Neural cell (in vitro differentiated cells): ENCODE measurements around the gene SYT13. TPM values are rescaled to one million over a fixed set of nuclear protein-coding genes. Genes with fewer than 3 reads are reported as not detected.

Experiments
- H2AFZ ChIP-seq: fragments of 200-600, 300-800 bp; sonication (generic), shearing (Covaris generic); 2 replicates; pipeline ENCODE4 v1.6.0; 2014; ENCODE audit warnings: low read depth, mild to moderate bottlenecking, antibody characterized with exemption, low read length, moderate library complexity
- H3F3A ChIP-seq: fragments of 200-600 bp; shearing (Covaris generic); 2 replicates; pipeline ENCODE4 v1.6.1; 2016; ENCODE audit warnings: mild to moderate bottlenecking, moderate library complexity, mixed read lengths, antibody characterized with exemption, low read length; ENCODE audit not compliant: insufficient read depth, poor library complexity, severe bottlenecking
- H3K27ac ChIP-seq: fragments of 200-600, 300-800 bp; sonication (generic), shearing (Covaris generic); 2 replicates; pipeline ENCODE4 v1.5.1; 2014; ENCODE audit warnings: mild to moderate bottlenecking, low read length, moderate library complexity
- H3K27me3 ChIP-seq: fragments of 300-800, 200-600 bp; sonication (generic), shearing (Covaris generic); 2 replicates; pipeline ENCODE4 v1.6.0; 2014; ENCODE audit warnings: mild to moderate bottlenecking, low read depth, low read length, moderate library complexity; ENCODE audit not compliant: insufficient read depth
- H3K36me3 ChIP-seq: fragments of 300-800, 200-600 bp; sonication (generic), shearing (Covaris generic); 2 replicates; pipeline ENCODE4 v1.5.1; 2014; ENCODE audit warnings: mild to moderate bottlenecking, antibody characterized with exemption, low read length, moderate library complexity; ENCODE audit not compliant: insufficient read depth
- H3K4me2 ChIP-seq: fragments of 300-800, 200-600 bp; sonication (generic), shearing (Covaris generic); 2 replicates; pipeline ENCODE4 v1.6.0; 2014; ENCODE audit warnings: mild to moderate bottlenecking, low read length
- H3K4me3 ChIP-seq: fragments of 300-800, 200-600 bp; sonication (generic), shearing (Covaris generic); 2 replicates; pipeline ENCODE4 v1.5.1; 2014; ENCODE audit warnings: mild to moderate bottlenecking, low read length, moderate library complexity
- H3K79me2 ChIP-seq: fragments of 200-600 bp; shearing (Covaris generic); replicated peaks from 2 replicates; pipeline ENCODE4 v1.6.0; 2014; ENCODE audit warnings: mild to moderate bottlenecking, low read length, moderate library complexity; ENCODE audit not compliant: insufficient read depth
- H3K9ac ChIP-seq: fragments of 300-800, 200-600 bp; sonication (generic), shearing (Covaris generic); 2 replicates; pipeline ENCODE4 v1.6.1; 2016; ENCODE audit warnings: mild to moderate bottlenecking, low read length, mixed read lengths
- H3K9me2 ChIP-seq: fragments of 200-600 bp; shearing (Covaris generic); 2 replicates; pipeline ENCODE4 v1.6.1; 2016; ENCODE audit warnings: mild to moderate bottlenecking, low read length, mixed read lengths; ENCODE audit not compliant: insufficient read depth
- H3K9me3 ChIP-seq: fragments of 200-600, 300-800 bp; sonication (generic), shearing (Covaris generic); 2 replicates; pipeline ENCODE4 v1.6.1; 2016; ENCODE audit warnings: mild to moderate bottlenecking, mixed run types, low read length, moderate library complexity, mixed read lengths
- H4K20me1 ChIP-seq: fragments of 200-600 bp; shearing (Covaris generic); 2 replicates; pipeline ENCODE4 v1.6.1; 2016; ENCODE audit warnings: mild to moderate bottlenecking, mixed run types; ENCODE audit not compliant: insufficient read depth
- CTCF ChIP-seq: fragments of 450-650 bp; IDR thresholded peaks from 2 replicates; pipeline ENCODE4 v1.5.1; 2014; ENCODE audit warnings: antibody characterized with exemption, mild to moderate bottlenecking, moderate library complexity; ENCODE audit not compliant: poor library complexity, severe bottlenecking
- EP300 ChIP-seq: fragments of 450-650 bp; conservative IDR thresholded peaks from 2 replicates; pipeline ENCODE4 v1.6.1; 2014; ENCODE audit warnings: antibody characterized with exemption, mild to moderate bottlenecking, moderate library complexity; ENCODE audit not compliant: poor library complexity, severe bottlenecking
- EZH2 ChIP-seq: fragments of 200-600, 300-800 bp; shearing (Covaris generic), sonication (generic); IDR thresholded peaks from 2 replicates; pipeline ENCODE4 v1.6.1; 2014; ENCODE audit warnings: antibody characterized with exemption, low read length, borderline replicate concordance, mild to moderate bottlenecking; ENCODE audit not compliant: insufficient read depth, poor library complexity, severe bottlenecking
- MXI1 ChIP-seq: fragments of 450-650 bp; conservative IDR thresholded peaks from 2 replicates; pipeline ENCODE4 v1.6.1; 2014; ENCODE audit warnings: antibody characterized with exemption, mild to moderate bottlenecking; ENCODE audit not compliant: poor library complexity, severe bottlenecking
- POLR2AphosphoS5 ChIP-seq: IDR thresholded peaks from 2 replicates; pipeline ENCODE4 v1.6.1; 2012
- RAD21 ChIP-seq: fragments of 450-650 bp; conservative IDR thresholded peaks from 2 replicates; pipeline ENCODE4 v1.6.1; 2014; ENCODE audit warnings: antibody characterized with exemption, mild to moderate bottlenecking, moderate library complexity
- REST ChIP-seq: IDR thresholded peaks from 2 replicates; pipeline ENCODE4 v1.6.1; 2012; ENCODE audit warnings: borderline replicate concordance
- SMC3 ChIP-seq: fragments of 450-650 bp; conservative IDR thresholded peaks from 2 replicates; pipeline ENCODE4 v1.6.1; 2014; ENCODE audit warnings: antibody characterized with exemption, mild to moderate bottlenecking, moderate library complexity; ENCODE audit not compliant: poor library complexity
- TAF1 ChIP-seq: IDR thresholded peaks from 2 replicates; pipeline ENCODE4 v1.6.1; 2012; ENCODE audit warnings: low read depth
- polyA plus RNA-seq: library from polyadenylated mRNA; depleted of rRNA; stranded (reverse); fragments of >200 nt; gene quantifications from 2 replicates; pipeline ENCODE4 v1.2.3, GENCODE V29; 2014

The SYT13 gene
- polyA plus RNA-seq, 1 donor from 2014 or later: 60.8 TPM

- no peaks in the 10 kb centered on the region for H3K79me2 ChIP-seq
- no peak overlapping the region for H3K4me2 ChIP-seq
- H2AFZ ChIP-seq: no peak overlapping the region
- H3K9ac ChIP-seq: no peak overlapping the region
- H3K9me3 ChIP-seq: no peaks in the 10 kb centered on the region
- TF ChIP-seq REST (no peak), SMC3 (no peak), TAF1 (no peak), POLR2AphosphoS5 (no peak), EZH2 (no peak), CTCF (no peak), EP300 (no peak), RAD21 (no peak), MXI1 (no peak)
- no peaks in the 10 kb centered on the region for H3F3A ChIP-seq
- H3K27me3 ChIP-seq: no peaks in the 10 kb centered on the region
- peaks cover 15% of the 10 kb centered on the region for H3K36me3 ChIP-seq
- no peaks in the 10 kb centered on the region for H3K9me2 ChIP-seq
- H3K4me3 ChIP-seq: no peak overlapping the region
- no peaks in the 10 kb centered on the region for H4K20me1 ChIP-seq
- no peak overlapping the region for H3K27ac ChIP-seq
These were observed 59.2 kb downstream of the SYT13 start for GRCh38 chr11:45226901-45227300.

GRCh38 chr11:45225961-45226871 is 59.9 kb downstream of the SYT13 start:
- Histone ChIP-seq H3K4me2 (no peak overlapping the region), H3K36me3 (peaks cover 15% of the 10 kb centered on the region), H4K20me1 (no peaks in the 10 kb centered on the region), H3K27me3 (no peaks in the 10 kb centered on the region), H3K9me3 (no peaks in the 10 kb centered on the region), H3F3A (no peaks in the 10 kb centered on the region), H3K9ac (no peak overlapping the region), H2AFZ (no peak overlapping the region), H3K4me3 (no peak overlapping the region), H3K27ac (no peak overlapping the region), H3K9me2 (no peaks in the 10 kb centered on the region), H3K79me2 (no peaks in the 10 kb centered on the region)
- no peak for TF ChIP-seq TAF1
- TF ChIP-seq EZH2: no peak
- TF ChIP-seq EP300: no peak
- TF ChIP-seq CTCF: no peak
- TF ChIP-seq SMC3: no peak
- no peak for TF ChIP-seq POLR2AphosphoS5
- no peak for TF ChIP-seq MXI1
- TF ChIP-seq RAD21: no peak
- TF ChIP-seq REST: no peak
